Parathyroid adenoma (tissue), 2 donors: ENCODE results near the gene GLRX3.

Source experiments
- H2AFZ ChIP-seq: fragments of 300-600 bp; sonication (generic); one replicate; pipeline ENCODE4 v1.7.0; 2017; ENCODE audit warnings: antibody characterized with exemption, mild to moderate bottlenecking
- H3K27ac ChIP-seq: fragments of 300-600 bp; sonication (generic); one replicate; pipeline ENCODE4 v1.7.0; 2017
- H3K27me3 ChIP-seq: fragments of 300-600 bp; sonication (generic); one replicate; pipeline ENCODE4 v1.7.0; 2017; ENCODE audit warnings: low read length; ENCODE audit not compliant: control insufficient read depth, insufficient read depth
- H3K36me3 ChIP-seq: fragments of 300-600 bp; sonication (generic); one replicate; pipeline ENCODE4 v1.7.0; 2017; ENCODE audit warnings: low read length; ENCODE audit not compliant: control insufficient read depth, insufficient read depth
- H3K4me1 ChIP-seq: fragments of 300-600 bp; sonication (generic); one replicate; pipeline ENCODE4 v1.7.0; 2017; ENCODE audit warnings: control low read depth
- H3K4me2 ChIP-seq: fragments of 300-600 bp; sonication (generic); one replicate; pipeline ENCODE4 v1.7.0; 2017; ENCODE audit warnings: low read length
- H3K4me3 ChIP-seq: fragments of 300-600 bp; sonication (generic); one replicate; pipeline ENCODE4 v1.7.0; 2017; ENCODE audit warnings: low read depth, low read length
- H3K79me2 ChIP-seq: fragments of 300-600 bp; sonication (generic); one replicate; pipeline ENCODE4 v1.7.0; 2017; ENCODE audit warnings: control low read depth
- H3K9ac ChIP-seq: fragments of 300-600 bp; sonication (generic); one replicate; pipeline ENCODE4 v1.7.0; 2017; ENCODE audit warnings: mild to moderate bottlenecking
- H3K9me3 ChIP-seq: fragments of 300-600 bp; sonication (generic); one replicate; pipeline ENCODE4 v1.7.0; 2017; ENCODE audit warnings: low read length; ENCODE audit not compliant: control insufficient read depth
- TF ChIP-seq, protein P1 (sequence below): fragments of 300-600 bp; sonication (generic); IDR thresholded peaks from one replicate; pipeline ENCODE4 v1.7.0; 2017; ENCODE audit warnings: antibody characterized with exemption, mild to moderate bottlenecking
- donor health status: primary hyperparathyroidism.

Gene GLRX3

DNA sequence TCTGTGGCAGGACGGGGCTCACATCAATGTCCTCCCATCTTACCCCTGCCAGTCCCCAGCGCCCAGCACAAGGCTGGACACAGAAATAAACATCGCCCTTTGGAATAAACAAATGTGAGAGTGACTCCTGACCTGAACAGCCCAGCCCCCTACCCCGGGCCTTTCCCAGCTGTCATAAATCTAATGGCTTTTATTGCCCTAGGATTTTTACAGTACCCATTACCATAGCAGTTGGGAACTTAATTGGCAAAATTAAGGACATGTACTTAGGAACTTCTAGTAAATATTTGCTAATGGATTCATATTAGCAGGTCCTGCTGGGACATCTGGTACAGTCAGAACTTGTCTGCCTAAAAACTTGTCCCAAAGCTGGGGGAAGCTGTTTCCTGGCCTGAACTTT, 76.6 kb downstream of the GLRX3 start:
- H3K27ac ChIP-seq: no peak overlapping the region

GRCh38 chr10:130213286-130214080, 77.3 kb downstream of the GLRX3 start:
- H3K79me2 ChIP-seq: no peaks in the 10 kb centered on the region
- H3K36me3 ChIP-seq: no peaks in the 10 kb centered on the region
- no peaks in the 10 kb centered on the region for H3K4me1 ChIP-seq
- no peak overlapping the region for H3K4me3 ChIP-seq
- no peak overlapping the region for H3K9ac ChIP-seq
- no peaks in the 10 kb centered on the region for H3K27me3 ChIP-seq
- H3K27ac ChIP-seq: no peak overlapping the region
- no peaks in the 10 kb centered on the region for H3K9me3 ChIP-seq
- TF ChIP-seq, protein P1, sequence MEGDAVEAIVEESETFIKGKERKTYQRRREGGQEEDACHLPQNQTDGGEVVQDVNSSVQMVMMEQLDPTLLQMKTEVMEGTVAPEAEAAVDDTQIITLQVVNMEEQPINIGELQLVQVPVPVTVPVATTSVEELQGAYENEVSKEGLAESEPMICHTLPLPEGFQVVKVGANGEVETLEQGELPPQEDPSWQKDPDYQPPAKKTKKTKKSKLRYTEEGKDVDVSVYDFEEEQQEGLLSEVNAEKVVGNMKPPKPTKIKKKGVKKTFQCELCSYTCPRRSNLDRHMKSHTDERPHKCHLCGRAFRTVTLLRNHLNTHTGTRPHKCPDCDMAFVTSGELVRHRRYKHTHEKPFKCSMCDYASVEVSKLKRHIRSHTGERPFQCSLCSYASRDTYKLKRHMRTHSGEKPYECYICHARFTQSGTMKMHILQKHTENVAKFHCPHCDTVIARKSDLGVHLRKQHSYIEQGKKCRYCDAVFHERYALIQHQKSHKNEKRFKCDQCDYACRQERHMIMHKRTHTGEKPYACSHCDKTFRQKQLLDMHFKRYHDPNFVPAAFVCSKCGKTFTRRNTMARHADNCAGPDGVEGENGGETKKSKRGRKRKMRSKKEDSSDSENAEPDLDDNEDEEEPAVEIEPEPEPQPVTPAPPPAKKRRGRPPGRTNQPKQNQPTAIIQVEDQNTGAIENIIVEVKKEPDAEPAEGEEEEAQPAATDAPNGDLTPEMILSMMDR: no peak
- H3K4me2 ChIP-seq: no peak overlapping the region
- no peak overlapping the region for H2AFZ ChIP-seq

More for the DNA sequence above, 76.6 kb downstream of the GLRX3 start:
- Histone ChIP-seq H3K79me2 (no peaks in the 10 kb centered on the region), H3K9me3 (no peaks in the 10 kb centered on the region), H3K4me2 (no peak overlapping the region), H2AFZ (no peak overlapping the region), H3K4me3 (no peak overlapping the region), H3K36me3 (no peaks in the 10 kb centered on the region), H3K27me3 (no peaks in the 10 kb centered on the region), H3K4me1 (no peaks in the 10 kb centered on the region), H3K9ac (no peak overlapping the region)
- TF ChIP-seq, protein P1: no peak

DNA sequence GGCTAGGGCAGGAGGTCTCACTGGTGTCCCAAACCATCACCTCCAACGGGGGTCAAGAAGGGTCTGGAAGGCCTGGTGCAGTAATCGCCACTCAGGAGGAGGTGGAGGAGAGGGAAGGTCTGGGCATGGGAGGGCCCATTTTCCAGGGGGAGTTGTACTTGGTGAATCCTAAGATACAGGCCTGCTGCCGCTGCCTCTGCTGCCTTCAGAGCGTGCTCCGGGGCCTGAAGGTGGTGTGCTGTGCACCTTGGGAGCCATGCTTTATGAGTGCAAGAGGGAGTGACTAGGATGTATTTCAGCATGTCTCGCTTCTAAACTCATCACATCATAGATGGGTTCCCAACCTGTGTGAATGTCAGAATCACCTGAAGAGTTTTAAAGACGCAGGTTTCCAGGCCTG, 78.2 kb downstream of the GLRX3 start:
- H3K27me3 ChIP-seq: no peaks in the 10 kb centered on the region
- H3K4me2 ChIP-seq: no peak overlapping the region
- H3K79me2 ChIP-seq: no peaks in the 10 kb centered on the region
- H3K9ac ChIP-seq: no peak overlapping the region
- H3K9me3 ChIP-seq: no peaks in the 10 kb centered on the region
- H3K4me1 ChIP-seq: no peaks in the 10 kb centered on the region
- no peak overlapping the region for H3K4me3 ChIP-seq
- H3K36me3 ChIP-seq: no peaks in the 10 kb centered on the region
- H2AFZ ChIP-seq: no peak overlapping the region
- TF ChIP-seq, protein P1: no peak
- H3K27ac ChIP-seq: no peak overlapping the region

GRCh38 chr10:130215151-130215930, 79.2 kb downstream of the GLRX3 start:
- TF ChIP-seq, protein P1: no peak
- H3K4me2 ChIP-seq: no peak overlapping the region
- no peaks in the 10 kb centered on the region for H3K9me3 ChIP-seq
- no peak overlapping the region for H3K4me3 ChIP-seq
- no peaks in the 10 kb centered on the region for H3K4me1 ChIP-seq
- no peaks in the 10 kb centered on the region for H3K36me3 ChIP-seq
- H3K9ac ChIP-seq: no peak overlapping the region
- H3K79me2 ChIP-seq: no peaks in the 10 kb centered on the region
- H3K27me3 ChIP-seq: no peaks in the 10 kb centered on the region
- H2AFZ ChIP-seq: no peak overlapping the region
- H3K27ac ChIP-seq: no peak overlapping the region
